ENCODE data around the gene NADK2.

DNA sequence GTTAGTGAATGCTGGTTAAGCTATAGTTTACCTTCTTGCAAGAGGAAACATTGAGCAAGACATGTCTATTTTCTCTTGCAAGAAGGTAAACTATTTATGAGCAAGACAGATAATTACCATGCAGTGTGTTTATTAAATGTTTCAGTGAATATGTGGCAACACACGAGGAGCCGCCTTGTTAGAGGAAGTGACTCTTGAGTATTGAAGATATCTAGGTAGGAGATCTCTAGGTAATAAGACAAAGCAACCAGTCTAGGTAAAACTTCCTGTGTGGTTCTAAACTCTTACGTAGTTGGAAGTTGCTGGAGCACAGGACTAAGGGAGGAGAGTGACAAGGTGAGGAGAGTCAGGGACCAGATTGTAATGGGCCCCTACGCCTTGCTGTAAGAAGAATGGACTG lies 73.0 kb downstream of the NADK2 start:
- TF ChIP-seq, protein P1, sequence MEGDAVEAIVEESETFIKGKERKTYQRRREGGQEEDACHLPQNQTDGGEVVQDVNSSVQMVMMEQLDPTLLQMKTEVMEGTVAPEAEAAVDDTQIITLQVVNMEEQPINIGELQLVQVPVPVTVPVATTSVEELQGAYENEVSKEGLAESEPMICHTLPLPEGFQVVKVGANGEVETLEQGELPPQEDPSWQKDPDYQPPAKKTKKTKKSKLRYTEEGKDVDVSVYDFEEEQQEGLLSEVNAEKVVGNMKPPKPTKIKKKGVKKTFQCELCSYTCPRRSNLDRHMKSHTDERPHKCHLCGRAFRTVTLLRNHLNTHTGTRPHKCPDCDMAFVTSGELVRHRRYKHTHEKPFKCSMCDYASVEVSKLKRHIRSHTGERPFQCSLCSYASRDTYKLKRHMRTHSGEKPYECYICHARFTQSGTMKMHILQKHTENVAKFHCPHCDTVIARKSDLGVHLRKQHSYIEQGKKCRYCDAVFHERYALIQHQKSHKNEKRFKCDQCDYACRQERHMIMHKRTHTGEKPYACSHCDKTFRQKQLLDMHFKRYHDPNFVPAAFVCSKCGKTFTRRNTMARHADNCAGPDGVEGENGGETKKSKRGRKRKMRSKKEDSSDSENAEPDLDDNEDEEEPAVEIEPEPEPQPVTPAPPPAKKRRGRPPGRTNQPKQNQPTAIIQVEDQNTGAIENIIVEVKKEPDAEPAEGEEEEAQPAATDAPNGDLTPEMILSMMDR (conservative IDR thresholded peaks at IDR 0.05; ENCODE audit: low read length): no peak
- no peak for TF ChIP-seq EZH2phosphoT487 (IDR thresholded peaks at IDR 0.05; ENCODE audit: borderline replicate concordance, low read depth, low read length)
